GM11168 (cell line): Measurements from ENCODE around the gene SLC22A23.

Source experiments
- in situ Hi-C: fragments of 300-500 bp; cut with MboI; formaldehyde crosslinking; loops from one replicate; pipeline ENCODE4 v1.12.0; 2022; ENCODE audit warnings: low sequenced_read_pairs; ENCODE audit not compliant: unreplicated experiment

The SLC22A23 gene

DNA sequence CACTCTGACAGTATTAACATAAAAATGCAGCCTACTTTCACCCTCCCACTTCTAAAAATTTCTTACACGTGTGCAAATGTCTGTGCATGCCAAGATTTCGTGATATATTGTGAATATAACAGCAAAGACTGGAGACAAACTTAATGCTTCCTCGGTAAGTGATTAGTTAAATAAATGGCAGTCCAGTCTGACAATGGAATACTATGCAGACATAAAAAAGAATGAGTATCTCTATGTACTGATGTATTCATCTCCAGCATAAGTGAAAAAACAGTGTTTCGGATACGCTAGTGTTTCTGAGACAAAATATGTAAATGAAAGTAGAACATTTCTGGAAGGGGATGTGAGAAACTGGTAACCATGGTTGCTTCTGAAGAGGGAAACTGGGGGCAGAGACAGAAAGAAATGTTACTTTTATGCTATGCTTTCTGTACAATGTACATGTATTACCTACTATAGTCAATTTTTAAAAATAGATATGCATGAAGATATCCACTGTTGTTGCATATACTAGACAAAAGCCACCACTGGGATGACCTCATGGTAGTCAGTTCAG, 7.0 kb downstream of the SLC22A23 start:
- in situ Hi-C loops: loop anchor here (25.0 kb wide), 1 partner anchor 163 kb away; no protein-coding TSS in a partner anchor

DNA sequence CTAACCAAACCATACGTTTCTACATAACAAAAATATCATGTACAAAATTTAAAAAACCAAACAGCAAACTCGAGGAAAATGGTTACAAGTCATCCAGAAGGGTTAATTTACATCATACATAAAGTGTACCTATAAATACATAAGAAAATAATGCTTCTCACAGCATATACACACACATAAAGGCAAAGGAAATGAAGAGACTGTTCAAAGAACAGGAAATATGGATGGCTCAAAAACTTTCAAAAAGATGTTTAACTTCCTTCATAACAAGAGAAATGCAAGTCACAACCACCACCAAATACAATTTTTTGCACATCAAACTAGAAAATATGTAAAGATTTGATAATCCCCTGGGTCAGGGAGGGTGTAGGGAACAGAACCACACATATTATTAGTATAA, 7.5 kb downstream of the SLC22A23 start:
- in situ Hi-C loops: no loop called here

DNA sequence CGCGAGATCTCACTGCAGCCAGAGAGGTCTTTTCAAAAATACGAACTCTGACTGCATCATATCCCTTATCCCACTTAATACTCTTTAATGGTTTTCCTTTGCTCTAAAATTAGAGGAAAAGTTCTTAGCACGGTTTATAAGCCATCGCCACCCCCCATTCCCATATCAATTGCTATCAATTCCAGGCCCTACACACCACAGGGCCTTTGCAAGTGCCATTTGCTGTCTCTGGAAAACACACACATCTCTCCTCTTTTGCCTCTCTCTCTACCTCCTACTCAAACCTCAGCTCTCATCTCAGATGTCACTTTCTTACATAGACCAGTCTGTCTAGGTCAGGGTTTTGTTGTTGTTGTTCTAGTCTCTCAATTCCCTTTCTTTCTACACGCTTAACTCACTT, 9.8 kb downstream of the SLC22A23 start:
- in situ Hi-C loops: no loop called here

DNA sequence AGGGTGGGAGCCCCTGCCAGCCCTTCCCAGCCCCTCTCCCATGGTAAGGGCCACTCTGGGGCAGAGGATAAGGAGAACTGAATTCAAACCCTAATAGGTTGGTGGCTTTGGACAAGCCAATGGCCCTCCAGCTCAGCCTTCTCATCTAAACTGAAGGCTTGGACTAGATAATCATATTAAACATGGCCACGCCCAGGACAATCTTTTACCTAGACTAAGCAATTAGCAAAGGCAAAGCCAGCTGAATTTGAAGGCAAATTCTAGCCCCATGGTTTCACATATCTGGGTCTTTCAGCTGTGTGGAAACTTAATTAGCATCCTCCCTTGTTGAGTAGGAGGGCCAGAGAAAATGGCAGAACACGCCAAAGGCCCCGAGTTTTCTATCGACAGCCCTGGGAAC, 10.7 kb downstream of the SLC22A23 start:
- in situ Hi-C loops: no loop called here

DNA sequence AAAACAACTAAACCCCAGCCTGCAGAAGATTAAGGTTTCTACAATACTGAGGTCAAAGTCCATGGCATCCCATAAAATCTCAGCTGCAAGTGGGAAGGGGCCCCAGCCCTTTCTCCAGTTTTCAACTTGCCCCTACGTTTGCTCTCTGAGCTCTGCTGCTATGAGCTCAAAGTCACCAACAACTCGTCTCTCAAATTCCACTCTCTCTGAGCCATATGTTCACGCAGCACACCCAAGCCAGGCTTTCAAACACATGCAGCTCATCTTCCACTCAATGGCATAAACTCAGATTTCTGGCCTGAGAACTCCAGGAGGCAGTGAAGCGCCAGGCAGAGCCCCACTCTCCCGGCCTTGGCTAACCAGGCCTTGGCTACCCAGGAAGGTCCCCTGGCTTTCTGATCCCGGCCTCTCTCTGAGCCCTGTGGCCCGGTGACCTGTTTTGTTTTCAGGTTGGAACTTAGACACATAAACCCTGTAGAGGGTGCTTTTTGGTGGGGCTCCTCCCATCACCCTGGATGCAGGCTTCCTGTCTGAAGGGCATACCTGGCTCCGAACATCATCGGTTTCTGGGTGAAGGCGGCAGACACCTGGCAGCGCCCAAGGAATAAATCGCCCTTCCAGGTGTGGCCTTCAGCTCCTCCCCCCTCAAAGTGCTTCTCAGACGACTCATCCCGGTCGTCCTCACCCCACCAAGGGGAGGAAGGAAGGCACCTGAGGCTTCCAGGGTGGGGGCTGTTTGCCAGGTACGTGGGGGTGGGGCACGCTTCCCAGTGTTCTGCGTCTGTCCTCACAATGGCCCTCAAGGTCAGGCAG, 12.4 kb downstream of the SLC22A23 start:
- in situ Hi-C loops: no loop called here

DNA sequence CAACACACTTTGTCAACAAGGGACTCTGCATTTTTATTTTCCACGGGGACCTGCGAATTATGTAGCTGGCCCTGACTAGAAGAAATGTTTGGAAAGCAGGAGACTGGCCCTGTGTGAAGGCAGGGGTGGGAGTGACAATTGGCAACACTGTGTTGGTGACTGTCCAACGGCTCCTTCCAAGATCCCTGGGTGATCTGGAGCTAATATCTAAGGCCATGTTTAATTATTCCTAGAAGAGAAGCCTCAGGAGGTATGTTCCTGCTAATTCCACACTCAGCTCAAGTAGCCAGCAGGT, 13.7 kb downstream of the SLC22A23 start:
- in situ Hi-C loops: no loop called here

DNA sequence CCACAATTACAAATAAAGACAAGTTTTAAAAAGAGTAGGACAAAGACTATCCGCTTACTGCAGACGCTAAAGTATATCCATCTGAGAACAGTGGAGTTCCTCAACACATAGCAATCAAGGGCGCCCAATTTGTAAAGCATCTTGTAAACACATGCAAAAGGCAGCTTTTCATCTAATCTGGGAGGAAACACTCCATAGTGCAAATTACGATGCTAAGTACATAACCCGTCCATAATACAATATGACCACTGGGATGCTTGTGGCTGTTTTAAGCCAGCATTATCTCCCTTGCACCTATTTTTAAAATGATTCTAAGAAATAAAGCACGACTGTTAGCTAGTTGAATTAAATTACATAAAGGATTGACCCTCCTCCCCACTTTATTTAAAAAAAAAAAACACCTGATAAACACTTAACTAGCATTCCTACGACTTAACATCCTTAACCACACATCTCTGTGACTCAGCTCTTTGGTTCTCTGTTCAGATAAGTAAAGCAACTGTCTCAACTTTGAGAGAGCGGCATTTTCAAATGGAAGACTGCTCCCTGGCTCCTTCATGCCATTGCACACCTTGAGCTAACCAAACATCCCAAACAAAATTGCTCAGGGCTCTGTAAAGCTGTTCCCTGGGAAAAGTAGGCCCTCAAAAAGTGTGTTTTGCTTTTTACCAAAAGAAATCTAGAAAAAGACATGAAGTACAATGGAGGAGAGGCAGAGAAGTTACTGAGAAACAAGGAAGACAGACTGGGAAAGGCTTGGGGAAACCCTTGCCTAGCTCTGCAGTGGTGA, 14.2 kb downstream of the SLC22A23 start:
- in situ Hi-C loops: no loop called here

DNA sequence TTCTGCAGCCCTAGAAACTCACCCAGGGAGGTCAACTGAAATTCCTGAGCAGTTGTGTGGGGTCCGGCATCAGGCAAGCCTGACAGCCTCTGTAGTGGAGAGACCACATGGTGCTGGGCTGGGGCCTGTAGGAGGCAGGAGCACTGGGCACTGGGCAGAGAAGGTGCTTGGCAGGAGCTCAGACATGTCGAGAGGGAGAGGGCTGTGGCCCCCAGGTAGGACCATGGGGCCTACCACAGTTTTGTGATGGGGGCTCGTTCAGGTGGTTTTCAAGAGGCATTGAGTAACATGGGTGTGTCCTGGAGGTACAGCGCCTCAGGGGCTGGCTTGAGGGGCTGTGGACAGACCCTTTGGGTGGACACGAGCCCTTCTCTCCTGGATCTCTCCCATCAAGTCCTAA, 15.9 kb downstream of the SLC22A23 start:
- in situ Hi-C loops: no loop called here

DNA sequence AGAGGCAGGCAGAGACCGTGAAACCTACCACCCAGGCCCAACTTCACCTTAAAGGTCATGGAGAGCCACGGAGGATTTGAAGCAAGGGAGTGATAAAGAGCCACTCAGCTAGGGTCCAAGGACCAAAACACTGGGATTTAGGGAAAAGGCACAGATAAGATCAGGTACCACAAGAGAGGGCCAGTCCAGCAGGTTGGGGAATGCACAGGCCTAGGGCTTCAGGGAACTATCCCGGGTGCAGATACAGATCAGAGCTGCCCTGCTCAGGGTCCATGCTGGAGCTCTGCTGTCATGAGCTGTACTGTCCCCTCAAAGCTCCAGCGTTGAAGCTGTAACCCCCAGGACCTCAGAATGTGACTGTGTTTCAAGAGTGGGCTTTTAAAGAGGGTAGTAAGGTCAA, 16.9 kb downstream of the SLC22A23 start:
- in situ Hi-C loops: no loop called here

DNA sequence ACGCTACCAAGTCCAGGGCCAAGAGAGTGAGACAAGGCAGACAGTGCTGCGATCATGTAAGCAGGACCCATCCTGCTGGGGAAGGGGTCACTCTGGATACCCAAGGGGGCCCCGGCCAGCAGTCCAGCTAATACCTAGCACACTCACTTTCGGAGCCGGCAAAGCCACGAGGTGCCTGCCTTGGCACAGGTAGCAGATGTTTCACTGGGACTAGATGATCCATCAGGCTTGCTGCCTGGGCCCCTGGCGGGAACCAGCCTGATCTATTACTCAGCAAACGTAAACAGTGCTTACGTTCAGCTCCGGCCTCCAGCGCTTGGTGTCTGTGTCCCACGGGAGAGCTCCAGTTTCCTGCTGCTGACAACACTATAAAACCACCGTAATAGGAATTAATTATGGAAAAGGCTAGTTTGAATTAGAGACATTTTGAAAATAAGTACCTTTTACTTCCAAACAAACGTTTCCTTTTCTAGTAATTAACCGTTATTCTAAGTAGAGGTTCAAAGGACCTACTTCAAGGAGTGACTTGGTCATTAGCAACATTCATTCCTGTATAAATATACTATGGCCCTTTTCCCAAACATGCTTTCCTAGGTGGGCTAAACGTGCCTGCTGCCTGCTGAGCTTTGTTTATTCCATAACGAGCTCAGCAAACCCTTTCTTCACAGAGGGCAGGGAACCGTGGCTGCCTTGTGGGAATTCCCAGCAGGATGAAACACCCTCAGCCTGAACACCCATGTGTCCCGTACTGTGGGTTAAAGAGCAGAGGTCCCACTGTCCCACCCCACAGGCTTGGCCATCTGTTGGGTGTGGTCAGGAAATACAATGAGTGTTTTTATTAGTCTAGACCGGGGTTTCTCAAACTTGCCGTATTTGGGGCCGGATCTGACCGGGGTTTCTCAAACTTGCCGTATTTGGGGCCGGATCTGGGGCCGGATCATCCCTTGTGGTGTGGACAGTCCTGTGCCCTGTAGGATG, 18.4 kb downstream of the SLC22A23 start:
- in situ Hi-C loops: no loop called here

DNA sequence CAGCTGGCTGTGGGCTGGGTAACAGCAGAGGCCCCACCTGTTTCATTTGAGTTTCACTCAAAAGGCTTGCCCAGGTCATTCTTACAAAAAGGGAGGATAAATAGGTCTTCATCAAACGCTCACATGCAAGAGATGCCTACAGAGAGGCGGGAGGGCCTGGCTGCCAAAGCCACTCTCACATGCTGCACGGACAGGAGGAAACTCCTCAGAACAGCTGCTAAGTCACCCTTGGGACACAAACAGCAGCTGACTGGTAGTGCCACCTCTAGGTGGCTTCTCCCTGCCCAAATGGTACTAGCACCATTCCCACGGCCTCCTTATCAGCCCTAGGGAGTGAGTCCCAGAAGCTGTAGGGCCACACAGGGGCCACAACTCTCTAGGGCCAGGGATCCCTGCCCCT, 23.8 kb downstream of the SLC22A23 start:
- in situ Hi-C loops: no loop called here

DNA sequence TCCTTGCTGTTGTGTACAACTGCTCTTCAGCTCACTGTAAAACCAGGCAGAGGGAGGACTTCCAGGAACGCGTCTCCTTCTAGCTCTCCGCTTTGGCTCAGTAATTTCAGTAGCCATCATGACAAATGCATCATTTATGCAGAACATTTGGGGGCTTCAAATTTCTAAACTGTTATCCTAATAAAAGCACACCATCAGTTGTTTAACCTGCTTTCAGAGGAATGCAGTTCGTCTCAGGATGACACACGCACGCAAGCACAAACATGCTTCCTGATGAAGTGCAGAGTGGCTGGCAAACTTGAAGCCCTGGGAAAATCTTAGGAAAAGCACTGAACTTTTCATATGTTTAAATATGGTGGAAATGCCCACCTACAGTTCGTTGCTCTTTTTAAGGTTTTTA, 24.4 kb downstream of the SLC22A23 start:
- in situ Hi-C loops: no loop called here

DNA sequence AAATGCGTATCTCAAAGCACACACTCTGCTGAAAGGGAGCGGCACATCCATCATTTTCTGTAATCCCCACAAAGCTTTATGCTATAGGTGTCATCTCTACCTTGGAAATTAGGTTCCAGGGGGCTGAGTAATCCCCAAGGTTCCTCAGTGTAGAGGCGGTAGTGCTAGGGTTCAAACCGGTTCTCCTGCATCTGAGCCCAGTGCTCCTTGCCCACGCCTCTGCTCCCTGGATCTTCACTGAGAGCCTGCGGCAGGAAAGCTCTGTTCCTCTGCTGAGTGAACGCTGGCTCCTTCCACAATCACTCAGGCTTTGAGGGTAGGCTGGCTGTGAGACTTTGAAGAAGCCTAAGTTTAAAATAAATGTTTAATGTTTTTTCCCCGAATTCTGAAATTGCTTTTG, 24.9 kb downstream of the SLC22A23 start:
- in situ Hi-C loops: no loop called here

DNA sequence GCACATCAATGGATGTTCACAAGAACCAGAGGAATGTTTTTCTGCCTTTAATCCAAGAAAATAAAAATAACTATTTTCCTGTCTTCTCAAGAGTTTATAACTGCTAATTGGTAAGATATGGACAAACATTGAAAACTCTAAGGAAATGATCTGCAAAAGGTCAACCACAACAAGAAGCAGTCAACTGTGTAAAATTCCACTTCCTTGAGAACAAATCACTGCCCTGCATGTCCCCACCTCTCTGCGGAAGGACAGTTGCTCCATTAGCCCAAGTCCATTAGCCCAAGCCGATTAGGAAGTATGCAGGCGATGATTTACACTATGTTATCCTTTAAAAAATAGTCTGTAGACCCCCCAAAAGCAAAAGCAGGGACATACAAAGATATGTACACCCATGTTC, 27.6 kb downstream of the SLC22A23 start:
- in situ Hi-C loops: no loop called here

DNA sequence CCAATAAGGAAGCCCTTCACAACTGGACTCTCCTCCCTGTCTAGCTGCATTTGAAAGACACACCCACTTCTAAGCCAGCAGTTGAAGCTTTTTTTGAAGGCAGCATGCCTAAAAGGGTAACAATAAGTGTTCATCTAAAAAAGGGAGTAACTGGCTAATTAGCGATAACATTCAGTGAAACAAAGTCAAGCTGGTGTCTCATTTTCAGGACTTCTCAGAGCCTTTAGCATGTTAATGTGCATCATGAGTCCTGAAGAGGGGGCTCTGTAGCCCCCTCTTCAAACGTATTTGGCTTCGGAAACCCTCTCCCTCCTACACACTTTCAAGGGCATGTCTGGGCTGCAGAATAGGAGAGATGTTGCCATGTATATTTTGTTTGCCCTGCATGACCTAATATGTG, 28.1 kb downstream of the SLC22A23 start:
- in situ Hi-C loops: no loop called here

DNA sequence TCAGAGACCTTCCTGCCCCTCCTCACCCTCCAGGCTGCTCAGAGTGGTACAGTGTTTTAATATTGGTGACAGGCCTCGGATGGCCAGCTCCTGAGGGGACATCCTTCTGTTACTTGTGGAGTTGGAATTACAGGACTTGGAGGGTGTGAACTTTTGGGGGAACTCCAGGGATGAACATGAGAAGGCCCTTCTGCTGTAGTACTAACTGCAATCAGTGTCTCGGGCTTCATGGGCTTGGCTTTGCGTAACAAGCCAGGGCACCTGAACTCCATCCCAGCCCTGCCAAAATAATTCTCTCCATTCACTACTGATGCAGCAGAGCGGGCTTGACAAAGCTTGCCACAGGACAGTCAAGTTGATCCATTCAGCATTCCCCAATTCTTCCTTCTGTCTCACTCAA, 28.6 kb downstream of the SLC22A23 start:
- in situ Hi-C loops: no loop called here

DNA sequence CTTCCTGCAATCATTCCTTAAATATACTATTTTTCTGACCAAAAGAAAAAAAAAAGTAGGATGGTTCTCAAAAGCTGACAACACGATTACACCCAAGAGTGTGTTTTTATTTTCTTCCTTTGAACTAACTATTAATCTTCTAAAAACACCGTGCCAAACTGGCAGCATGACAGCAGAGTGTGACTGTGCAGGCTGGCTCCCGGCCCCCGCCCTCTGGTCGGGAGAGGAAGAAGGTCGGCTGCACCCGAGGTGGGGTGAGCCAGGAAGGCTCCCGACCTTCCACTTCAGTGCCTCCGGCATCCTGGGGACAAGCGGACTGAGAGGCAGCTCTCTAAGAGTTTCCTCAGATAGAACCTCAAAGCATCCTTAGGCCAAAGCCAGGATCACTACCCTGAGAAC, 29.2 kb downstream of the SLC22A23 start:
- in situ Hi-C loops: no loop called here

DNA sequence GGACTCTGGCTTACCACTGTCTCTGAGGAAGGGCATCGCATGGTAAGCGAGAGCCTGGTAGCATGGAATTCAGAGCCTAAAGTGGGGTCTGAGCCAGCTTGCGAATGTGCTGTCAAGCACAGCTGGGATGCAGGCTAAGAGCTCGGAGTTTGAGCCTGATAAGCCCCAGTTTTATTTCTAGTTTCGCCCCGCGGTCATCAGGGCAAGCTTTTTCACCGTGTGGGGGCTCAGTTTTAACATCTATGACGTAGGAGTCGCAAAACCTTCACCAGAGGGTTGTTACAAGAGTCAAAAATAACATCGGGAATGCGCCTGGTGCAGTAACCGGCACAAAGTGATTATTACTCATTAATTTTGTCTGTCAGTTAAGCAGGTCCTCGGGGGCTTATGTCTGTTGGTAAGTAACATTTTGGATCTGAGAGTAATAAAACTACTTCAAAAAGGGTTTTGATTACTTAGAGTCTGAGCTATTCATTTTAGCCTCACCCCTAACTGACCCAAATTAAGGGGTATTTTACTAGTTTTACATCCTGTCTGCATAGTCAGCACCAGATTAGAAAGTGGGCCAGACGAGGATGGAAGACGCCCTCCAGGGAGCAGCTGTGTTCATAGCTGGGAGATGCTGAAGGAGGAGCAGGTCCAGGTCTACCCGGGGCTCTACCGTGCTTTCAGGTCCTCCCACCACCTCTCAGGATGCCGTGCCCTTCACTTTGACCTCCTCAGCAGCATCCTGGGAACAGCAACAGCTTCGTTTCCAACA, 29.7 kb downstream of the SLC22A23 start:
- in situ Hi-C loops: no loop called here

DNA sequence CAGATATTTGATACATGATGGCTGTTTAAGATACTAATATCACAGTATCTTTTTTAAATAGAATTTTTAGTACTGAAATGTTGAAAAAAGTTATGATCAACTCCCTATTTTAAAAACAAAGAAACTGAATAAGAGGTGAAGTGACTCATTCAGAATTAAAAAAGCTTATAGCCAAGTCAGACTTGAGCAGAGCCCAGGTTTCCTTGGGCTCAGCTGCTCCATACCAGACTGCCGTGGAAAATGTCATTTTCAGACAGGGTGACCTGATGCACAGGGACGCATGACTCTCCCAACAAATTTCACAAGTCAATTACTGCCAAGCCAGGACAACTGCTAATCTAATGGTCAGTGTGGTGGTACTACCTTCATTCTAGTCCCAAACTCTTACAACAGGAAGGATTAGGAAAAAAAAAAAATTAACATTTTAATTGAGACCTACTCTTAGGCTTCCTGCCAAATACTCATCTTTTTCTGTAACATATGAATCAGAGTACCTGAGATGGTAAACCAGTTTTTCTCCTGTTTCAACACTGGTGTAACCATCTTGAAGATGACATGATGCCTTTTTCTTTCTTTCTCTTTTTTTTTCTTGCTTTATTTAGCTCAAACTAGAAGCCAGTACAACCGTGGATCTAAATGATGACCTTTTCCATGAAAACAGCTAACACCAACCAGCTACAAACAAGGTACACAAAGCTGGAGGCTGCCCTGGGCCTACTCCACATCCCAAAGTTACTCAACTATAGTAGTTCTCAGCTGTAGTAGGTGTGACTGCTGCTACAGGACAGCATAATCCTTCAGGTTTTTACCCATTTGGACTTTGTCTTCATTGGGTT, 30.5 kb downstream of the SLC22A23 start:
- in situ Hi-C loops: no loop called here
